GM18526 (cell line): ENCODE data around the gene CCL28.

ENCODE experiments used
- POLR2A ChIP-seq: IDR thresholded peaks from 3 replicates; pipeline ENCODE4 v1.6.1; 2011; ENCODE audit not compliant: insufficient read length; ENCODE audit errors: extremely low read depth

Gene CCL28

DNA sequence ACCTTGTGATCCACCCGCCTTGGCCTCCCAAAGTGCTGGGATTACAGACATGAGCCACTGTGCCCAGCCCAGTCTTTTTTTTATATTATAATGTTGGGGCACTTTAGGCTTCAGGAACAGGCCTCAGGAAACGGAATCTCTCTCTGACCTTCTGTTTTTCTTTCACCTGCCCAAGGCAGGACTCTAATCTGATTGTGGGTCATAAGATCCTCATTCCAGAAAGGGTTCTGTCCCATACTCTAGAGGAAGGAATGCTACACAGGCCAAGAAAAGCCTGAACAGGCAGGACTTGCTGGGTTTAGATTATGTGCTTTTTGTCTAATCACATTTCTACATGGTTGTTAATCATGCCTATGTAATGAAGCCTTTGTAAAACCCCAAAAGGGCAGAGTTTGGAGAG lies 1.8 kb upstream of the CCL28 start:
- TF ChIP-seq POLR2A: no peak

DNA sequence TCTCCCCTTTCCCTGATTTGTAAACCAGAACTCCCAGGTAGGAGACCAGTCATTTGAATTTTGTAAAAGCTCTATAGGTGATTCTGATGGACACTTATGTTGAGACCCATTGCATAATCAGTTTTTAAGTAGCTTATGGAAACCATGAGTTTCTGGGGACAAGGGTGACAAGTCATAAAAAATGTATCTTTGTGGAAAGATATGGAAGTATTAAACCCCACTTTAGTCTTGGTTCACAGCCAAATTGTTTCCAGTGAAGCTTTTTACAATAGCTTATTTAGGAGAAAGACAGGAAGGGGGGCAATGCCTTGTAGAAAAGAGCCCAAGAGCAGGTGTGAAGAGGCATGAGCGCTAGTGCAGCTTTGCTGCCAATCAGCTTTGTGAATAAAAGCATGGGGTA lies 453 bp upstream of the CCL28 start:
- no peak for TF ChIP-seq POLR2A

DNA sequence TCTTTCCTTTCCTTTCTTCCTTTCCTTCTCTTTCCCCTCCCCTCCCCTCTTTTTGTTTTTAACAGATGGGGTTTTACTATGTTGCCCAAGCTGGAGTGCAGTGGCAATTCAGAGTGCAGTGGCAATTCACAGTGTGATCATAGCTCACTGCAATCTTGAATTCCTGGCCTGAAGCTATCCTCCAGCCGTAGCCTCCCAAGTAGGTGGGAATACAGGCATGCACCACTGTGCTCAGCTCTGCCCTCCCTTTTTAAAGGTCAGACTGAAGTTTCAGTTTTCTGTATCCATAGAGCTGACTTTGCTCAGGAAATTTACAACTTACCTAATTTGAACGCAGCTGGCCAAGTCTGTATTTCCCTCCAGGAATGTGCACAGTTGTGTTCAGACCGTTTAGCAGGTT lies 696 bp downstream of the CCL28 start:
- no peak for TF ChIP-seq POLR2A

DNA sequence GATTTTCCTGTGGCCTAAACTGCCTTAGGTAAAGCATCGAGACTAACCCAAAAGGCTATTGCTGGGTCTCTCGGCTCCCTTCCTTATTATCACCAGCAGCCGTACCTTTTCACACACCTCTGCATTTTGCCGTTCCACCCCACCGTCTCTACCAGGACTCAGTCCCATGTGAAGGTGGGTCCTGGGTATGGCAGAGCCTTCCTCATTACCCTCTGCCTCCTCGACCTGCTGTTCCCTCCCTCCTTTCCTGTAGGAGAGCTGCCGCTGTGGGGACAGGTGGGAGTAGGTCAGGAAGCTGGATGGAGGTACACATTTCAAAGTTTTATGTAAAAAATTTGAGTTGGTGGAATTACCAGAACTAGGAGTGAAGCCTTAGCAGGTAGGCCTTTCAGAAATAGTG lies 1.8 kb downstream of the CCL28 start:
- no peak for TF ChIP-seq POLR2A

DNA sequence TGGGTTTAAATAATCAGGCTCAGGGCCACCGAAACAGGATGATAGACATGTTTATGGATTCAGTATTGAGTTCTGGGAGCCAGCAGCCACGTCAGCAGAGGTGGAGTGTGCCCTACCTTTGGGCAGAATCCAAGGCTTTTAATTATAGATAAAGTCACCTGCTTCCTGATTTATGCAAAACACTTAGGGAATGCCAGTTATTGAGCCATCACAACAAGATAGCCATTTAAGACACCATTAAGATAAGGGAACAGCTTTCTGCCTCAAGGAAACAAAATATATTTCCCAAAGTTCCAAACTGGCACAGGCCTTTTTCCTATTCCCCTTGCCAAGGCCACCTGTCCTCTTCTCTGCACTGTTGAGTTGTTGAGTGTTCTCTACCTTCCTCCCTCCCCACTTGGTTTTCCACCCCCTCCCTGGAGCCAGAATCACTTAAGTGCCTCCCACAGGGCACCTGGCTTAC lies 2.4 kb downstream of the CCL28 start:
- TF ChIP-seq POLR2A: no peak

DNA sequence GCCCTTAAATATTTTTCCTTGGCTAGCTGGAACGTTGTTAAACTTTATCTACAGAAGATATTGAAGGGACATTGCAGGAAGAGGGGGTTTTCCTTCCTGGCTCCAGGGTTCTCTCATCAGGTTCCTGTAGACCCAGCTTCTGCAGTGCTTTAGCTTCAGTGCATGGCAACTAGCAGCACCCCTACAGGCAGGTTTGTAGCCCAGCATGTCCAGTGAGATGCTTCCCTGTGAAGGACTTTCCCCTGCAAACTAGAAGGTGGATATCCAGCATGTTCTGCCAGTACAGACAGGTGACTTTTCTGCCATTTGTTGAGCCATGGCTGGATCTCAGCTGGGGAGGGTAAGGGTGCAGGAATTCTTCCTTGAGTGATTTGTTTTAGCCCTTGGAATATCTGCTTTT lies 10.4 kb downstream of the CCL28 start:
- TF ChIP-seq POLR2A: no peak

DNA sequence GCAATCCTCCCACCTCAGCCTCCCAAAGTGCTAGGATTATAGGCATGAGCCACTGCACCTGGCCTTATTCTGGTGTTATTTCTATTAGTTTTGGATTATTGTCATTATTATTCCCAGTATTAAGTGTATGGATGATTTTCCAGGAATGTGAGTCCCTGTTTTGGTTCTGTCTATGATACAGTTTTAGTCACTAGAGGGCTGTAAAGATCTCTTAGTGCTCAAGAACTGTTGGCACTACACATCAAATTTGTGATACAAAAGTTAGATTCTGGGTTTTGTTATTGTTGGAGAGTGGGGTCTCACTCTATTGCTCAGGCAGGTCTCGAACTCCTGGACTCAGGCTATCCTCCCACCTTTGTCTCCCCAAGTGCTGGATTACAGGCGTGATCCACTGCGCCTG lies 12.1 kb downstream of the CCL28 start:
- no peak for TF ChIP-seq POLR2A

DNA sequence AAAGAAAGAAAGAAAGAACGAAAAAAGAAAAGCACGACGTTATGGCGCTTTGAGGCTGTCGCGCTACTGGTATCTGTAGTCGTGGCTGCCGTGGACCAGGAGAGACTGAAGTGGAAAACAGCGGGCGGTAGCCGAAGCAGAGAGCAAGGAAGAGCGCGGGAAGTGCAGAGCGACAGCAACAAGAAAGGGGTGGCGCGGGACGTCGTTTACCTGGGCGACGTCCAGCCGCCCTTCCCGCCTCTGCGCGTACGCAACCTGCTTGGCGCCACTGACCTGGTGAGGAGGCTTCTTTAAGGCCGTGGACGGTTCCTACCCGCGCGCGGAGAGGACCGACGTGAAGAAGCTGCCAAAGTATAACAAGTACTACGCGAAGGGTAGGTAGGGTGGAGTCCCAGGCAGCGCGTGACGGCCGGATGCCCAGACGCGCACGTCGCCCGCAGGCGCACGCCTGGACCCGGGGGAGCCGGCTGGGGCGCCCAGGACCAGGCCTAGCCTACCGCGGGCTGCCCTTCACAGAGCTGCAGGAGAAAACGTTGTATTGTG lies 15.4 kb downstream of the CCL28 start:
- peak; percentile 61 for TF ChIP-seq POLR2A

DNA sequence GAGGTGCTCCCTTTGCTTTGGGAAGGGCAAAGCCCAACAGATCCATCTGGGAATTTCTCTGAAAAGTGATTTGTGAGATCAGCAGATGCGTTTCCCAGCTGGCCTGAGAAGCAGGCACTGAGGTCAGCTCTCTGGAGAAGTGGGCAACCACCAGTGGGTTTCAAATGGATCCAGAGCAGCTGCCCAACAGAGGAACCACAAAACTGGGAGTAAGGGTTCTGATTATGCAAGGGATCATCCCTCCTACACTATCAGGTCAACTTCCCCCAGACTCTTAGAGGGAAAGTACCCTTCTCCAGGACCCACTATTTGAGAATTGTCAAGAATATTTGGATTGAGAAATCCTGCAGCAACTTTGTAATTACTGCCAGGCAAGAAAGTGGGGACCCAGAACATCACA lies 21.7 kb downstream of the CCL28 start:
- TF ChIP-seq POLR2A: no peak

DNA sequence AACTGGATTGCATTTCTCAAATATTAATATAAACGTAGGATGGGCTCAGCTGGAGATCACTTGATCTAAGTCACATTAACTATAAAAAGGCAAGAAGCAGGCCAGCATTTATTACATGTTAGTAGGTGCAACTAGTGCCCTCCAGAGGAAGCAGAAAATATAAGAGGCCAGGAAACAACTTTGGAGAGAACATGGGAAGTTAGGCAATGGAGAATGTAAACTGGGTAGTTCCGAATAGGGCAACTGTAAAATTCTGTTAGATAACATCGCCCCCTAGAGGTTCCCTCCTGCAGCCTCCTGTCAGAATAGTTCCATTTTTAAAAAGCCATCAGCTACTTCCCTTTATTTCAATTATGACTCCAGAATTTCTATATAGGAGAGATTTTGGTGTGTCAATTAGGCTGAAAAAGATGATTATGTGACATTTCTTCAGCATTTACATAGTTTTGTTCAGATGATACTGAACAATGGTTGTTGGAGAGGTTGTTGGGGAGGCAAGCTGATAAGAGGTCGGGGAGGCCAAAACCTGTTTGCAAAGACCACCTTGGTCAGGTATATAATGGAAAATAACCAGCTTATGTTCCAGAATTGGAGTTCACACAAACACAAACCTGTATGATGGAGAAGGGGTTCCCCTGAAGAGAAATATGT lies 22.4 kb downstream of the CCL28 start:
- no peak for TF ChIP-seq POLR2A

DNA sequence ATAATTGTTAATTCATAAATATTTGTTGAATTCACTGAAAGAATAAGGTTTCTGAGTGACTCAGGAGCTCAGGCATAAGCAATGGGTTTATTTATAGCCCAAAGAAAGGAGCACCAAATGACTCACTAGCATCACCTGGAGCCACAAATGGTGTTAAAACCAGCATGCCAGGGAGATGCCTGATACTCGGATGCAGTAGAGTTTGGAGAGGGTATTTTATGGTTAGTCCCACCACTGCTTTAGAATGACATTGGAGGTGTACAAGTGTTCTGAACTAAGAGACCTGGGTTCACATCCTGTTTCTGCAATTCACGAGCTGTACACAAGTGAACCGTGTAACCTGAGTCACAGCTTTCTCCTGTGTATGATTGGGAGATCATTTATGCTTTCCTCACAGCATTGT lies 25.2 kb downstream of the CCL28 start:
- TF ChIP-seq POLR2A: no peak

DNA sequence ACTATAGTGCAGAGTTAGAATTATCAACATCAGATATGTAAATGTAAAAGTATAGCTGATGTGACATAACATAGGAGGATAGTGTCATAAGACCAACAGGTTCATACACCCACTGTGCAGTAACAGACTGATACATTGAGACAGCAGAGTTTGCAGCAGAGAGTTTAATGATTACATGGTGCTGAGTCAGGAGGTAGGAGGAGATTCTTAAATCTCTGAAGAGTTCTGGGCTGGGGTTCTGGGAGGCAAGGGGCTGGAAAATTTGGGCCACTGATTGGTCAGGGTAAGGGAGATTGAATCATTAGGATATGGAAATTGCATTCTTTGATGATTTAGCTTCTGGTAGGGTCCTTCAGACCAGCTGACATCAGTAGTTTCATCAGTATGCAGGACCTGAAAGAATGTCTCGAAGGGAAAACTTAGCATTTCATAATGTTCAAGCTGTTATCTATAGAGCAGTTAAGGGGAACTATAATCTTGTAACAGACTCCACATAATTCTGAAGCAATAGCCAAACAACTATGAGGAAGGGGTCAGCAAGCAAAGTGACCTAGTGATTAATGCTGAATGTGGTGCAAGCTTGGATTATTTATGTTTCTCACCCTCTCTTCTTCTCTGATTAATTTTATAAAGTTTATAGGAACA lies 35.6 kb downstream of the CCL28 start:
- no peak for TF ChIP-seq POLR2A

DNA sequence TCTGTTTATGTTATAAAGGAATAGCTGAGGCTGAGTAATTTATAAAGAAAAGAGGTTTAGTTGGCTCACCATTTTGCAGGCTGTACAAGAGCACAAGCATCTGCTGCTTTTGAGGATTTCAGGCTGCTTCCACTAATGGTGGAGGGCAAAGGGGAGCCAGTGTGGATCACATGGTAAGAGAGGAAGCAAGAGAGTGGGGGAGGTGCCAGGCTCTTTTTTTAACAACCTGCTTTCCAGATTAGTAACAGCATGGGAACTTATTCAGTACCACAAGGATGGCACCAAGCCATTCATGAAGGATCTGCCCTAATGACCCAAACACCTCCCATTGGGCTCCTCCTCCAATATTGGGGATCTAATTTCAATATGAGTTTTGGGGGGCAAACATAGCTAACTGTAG lies 40.4 kb downstream of the CCL28 start:
- TF ChIP-seq POLR2A: no peak

DNA sequence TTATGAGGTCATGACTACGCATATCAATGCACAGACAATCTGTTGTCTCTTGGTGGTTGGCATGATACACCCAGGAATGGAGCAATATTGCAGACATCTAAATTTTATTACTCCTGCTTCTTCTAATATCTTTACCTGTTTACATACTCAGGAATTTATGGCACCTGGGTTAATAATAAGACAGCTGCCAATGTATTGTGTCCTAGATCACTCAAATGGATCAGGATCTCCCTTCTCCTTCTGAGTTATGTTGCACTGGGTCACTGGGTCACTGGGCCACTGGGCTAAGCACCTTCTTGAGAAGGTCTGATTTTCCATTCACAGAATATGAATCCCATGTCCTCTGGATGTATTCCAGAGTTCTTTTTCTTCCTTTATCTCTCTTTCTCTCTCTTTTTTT lies 41.8 kb downstream of the CCL28 start:
- TF ChIP-seq POLR2A: no peak

DNA sequence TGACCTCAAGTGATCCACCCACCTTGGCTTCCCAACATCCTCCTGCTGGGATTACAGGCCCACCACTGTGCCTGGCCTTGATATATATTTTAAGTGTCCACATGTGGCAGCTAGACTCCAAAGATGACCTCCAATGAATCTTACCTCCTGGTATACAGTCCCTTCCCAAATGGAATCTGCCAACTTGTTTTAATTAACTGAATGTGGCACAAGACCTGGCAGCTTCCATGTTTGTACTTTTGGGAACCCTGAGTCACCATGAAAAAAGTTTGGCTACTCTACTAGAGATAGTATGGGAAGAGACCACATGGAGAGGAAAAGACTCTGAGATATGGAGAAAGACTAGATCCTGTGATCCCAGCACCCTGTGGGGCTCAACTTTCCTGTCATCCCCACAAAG lies 42.5 kb downstream of the CCL28 start:
- TF ChIP-seq POLR2A: no peak

DNA sequence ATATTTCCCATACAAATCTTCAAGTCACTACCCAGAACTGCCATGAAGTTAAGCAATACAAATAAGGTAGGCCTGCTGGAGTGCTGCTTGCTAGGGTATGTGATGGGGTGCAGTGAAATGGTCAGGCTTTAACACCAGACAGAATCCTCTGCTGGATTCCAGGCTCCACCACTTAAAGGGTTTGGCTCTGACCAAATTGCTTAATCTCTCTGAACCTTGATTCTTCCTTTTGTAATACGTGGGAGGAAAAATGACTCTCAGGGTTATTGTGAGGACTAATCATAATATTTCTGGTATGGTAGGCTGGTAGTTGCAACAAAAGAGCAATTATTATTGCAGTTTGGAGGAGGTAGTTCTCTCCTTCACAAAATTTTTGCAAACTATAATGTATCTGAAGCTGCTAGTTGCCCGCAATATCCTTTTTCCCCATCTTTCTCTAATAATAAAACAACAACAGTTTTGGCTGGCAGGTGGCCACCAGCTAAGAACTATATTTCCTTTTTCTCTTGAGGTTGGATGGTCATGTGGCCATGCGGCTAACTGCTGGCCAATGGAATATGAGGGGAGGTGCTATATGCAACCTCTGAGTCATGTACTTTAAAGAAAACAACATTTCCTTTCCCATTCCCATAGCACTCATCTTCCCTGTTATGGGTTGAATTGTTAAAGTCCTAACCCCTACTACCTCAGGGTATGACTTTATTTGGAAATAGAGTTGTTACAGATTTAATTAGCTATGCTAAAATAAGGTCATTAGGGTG lies 44.1 kb downstream of the CCL28 start:
- TF ChIP-seq POLR2A: no peak
